Measurements from ENCODE around the gene ZNF76.

ZNF76 gene

GRCh38 chr6:35259194-35259947 is at the start of gene ZNF76:
ZNF76 (plus strand) TSS chr6:35259735; CDS start chr6:35281152, 21,417 bp downstream.
- H3K36me3 ChIP-seq (ENCODE audit: control insufficient read depth, insufficient read depth, low read length, severe bottlenecking), result no peaks in the 10 kb centered on the region
- peak within 1 kb of the TSS; percentile 93 for H3K9ac ChIP-seq (ENCODE audit: low read length)
- H3K4me3 ChIP-seq (ENCODE audit: low read length), result peak within 1 kb of the TSS; percentile 96
- no peaks in the 10 kb centered on the region for H3K27me3 ChIP-seq (replicated peaks; ENCODE audit: control insufficient read depth, insufficient read depth, low read length)
- peak; percentile 99 for DNase-seq (ENCODE audit: low read depth)
- no peaks in the 10 kb centered on the region for H3K9me3 ChIP-seq (ENCODE audit: control insufficient read depth, low read length)
- peaks cover 26% of the 10 kb centered on the region for H3K4me1 ChIP-seq (ENCODE audit: control insufficient read depth, insufficient read depth, low read length)

DNA sequence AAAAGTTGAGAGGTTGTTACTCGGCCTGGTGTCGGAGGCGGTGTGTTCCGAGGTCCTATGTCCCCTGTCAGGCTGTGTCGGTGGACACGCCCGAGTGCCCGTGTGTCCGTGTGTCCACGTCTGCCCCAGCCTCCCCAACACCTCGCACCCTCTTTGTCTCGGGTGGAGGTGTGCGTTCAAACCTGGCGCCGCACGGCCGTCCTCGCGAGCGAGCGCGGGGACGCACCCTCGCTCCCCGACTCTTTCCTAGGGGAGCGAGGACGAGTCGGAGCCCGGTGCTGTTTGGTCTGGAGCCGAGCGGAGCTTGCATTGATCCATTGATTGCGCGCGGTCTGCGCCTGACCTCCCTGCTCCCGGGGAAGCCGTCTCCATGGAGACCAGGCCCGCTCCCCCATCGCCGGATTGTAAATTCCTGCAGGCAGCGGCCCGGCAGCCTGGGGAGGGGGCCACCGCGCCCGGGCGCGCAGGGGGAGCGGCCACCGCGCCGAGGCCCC is 46.2 kb upstream of the ZNF76 start:
- peaks cover 32% of the 10 kb centered on the region for H3K4me1 ChIP-seq (ENCODE audit: control insufficient read depth, insufficient read depth, low read length)
- DNase-seq (ENCODE audit: low read depth), result no peak
- H3K36me3 ChIP-seq (ENCODE audit: control insufficient read depth, insufficient read depth, low read length, severe bottlenecking), result no peaks in the 10 kb centered on the region
- H3K9ac ChIP-seq (ENCODE audit: low read length), result peak overlapping the region; percentile 76
- H3K4me3 ChIP-seq (ENCODE audit: low read length), result peak overlapping the region; percentile 82
- no peaks in the 10 kb centered on the region for H3K9me3 ChIP-seq (ENCODE audit: control insufficient read depth, low read length)
- H3K27me3 ChIP-seq (replicated peaks; ENCODE audit: control insufficient read depth, insufficient read depth, low read length), result no peaks in the 10 kb centered on the region

DNA sequence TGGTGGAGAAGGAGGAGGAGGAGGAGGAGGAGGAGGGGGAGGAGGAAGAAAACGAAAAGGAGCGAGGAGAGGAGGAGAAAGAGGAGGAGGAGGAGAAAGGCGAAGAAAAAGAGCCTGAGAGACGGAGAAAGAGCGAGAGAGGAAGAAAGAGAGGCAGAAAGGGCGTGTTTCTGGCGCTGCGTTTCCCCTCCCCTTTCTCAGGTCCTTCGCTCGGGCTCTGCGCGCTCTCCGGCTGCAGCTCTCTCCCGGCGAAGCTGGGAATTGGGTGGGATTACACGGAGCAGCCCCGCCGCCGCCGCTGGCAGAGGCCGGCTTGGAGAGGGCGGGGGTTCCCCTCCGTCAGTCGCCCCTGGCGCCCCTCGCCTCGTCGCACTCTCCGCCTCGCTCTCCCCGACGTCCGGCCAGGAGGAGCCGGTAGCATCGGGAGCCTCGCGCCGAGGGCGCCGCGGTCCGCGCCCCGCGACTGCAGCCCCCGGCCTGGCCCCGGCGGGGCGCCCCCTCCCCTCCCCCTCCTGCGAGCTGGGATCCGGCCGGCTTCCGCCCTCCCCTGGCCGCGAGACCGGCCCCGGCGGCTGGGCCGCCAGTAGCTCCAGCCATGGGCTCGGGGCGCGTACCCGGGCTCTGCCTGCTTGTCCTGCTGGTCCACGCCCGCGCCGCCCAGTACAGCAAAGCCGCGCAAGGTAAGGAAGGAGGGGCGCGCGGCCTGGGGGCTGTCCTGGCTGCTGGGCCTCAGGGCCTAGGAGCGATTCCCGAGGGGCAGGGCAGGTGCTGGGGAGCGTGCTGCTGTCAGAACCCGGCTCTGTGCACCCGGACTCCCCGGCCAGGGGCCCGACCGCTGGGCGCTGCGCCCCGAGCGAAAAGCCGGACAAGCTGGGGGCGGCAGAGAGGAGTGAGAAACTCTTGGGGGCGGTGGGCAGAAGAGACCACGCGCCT is 45.4 kb upstream of the ZNF76 start, which contains the start of gene SCUBE3:
TSS of gene SCUBE3 (plus strand) at position 133 of the 933 bp plus-strand sequence. CDS start at position 596, 463 bp downstream.
- DNase-seq (ENCODE audit: low read depth), result peak; percentile 65
- Histone ChIP-seq H3K27me3 (replicated peaks; ENCODE audit: control insufficient read depth, insufficient read depth, low read length) (no peaks in the 10 kb centered on the region), H3K4me3 (ENCODE audit: low read length) (peak within 1 kb of the TSS; percentile 82), H3K9me3 (ENCODE audit: control insufficient read depth, low read length) (no peaks in the 10 kb centered on the region), H3K36me3 (ENCODE audit: control insufficient read depth, insufficient read depth, low read length, severe bottlenecking) (no peaks in the 10 kb centered on the region), H3K9ac (ENCODE audit: low read length) (peak within 1 kb of the TSS; percentile 76), H3K4me1 (ENCODE audit: control insufficient read depth, insufficient read depth, low read length) (peaks cover 36% of the 10 kb centered on the region)

DNA sequence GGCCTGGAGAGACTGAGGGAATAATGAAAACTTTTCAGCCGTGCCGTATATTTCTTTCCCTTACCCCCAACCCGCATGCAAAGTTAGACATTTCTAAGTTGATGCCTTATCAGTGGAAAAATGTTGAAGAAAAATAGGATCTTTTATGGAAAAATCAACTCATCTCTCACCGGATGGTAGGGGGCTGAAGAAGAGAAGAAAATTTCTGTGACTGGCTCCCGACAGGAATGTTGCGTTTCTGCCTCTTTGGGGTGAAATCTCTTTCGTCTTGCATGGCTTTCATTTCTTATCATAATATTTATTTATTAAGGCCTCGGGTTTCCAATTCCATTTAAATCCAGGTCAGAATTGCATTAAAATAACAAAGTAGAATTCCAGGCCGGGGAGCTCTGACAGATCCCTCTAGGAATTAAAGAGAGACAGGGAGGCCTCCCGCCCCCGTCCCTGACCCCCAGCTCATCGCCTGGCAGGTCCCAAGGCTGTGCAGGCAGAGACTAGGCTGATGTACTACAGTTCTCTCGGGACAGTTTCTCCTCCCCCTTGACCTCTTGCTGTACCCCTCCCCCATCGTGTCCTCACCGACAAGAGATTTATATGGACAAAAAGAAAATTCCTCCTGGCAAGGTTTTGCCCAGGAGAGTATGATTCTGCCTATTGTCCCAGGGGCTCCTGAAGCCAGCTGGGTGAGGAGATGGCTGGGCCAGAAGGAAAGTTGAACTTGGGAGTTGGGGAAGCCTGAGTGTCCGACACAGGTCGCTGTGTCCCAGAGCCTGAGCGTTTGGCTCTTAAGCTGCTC is 44.5 kb upstream of the ZNF76 start:
- Histone ChIP-seq H3K27me3 (replicated peaks; ENCODE audit: control insufficient read depth, insufficient read depth, low read length) (no peaks in the 10 kb centered on the region), H3K4me1 (ENCODE audit: control insufficient read depth, insufficient read depth, low read length) (peaks cover 36% of the 10 kb centered on the region), H3K9ac (ENCODE audit: low read length) (peak overlapping the region; percentile 76), H3K4me3 (ENCODE audit: low read length) (peak overlapping the region; percentile 82), H3K9me3 (ENCODE audit: control insufficient read depth, low read length) (no peaks in the 10 kb centered on the region), H3K36me3 (ENCODE audit: control insufficient read depth, insufficient read depth, low read length, severe bottlenecking) (no peaks in the 10 kb centered on the region)
- peak; percentile 14 for DNase-seq (ENCODE audit: low read depth)

DNA sequence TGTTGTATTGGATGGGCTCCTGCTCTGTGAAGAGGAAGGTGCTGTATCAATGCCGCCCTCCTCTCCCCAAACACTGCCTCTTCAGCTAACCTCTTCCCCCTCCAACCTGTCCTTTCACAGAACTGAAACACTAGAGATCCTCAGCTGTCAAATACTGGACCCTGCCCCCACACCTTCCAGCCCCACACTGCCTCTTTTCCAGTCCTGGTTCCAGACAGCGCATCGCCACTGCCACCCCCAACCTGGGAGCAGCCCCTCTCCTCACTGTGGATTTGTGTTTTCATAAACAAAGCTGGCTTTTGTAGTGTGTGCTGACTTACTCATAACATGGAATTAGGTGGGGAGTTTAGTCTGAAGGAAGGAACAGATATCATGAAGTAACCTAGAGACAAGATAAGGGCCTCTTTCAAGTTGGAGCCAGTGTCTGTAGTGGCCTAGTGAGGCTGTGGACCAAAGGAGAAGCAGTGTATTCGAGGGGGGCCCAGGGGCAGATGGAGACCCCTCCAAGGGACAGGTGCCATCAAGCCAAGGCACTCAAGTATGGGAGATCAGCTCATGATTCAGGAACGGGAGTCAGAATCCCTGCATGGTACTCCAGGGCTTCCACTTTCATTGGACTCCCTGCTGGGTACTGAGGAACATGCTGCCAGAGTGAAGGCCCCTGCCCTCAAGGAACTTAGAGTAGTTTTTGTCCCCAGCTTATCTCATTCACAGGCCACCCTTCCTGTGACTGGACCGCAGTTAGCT is 43.7 kb upstream of the ZNF76 start:
- H3K27me3 ChIP-seq (replicated peaks; ENCODE audit: control insufficient read depth, insufficient read depth, low read length), result no peaks in the 10 kb centered on the region
- H3K4me1 ChIP-seq (ENCODE audit: control insufficient read depth, insufficient read depth, low read length), result peaks cover 36% of the 10 kb centered on the region
- H3K9ac ChIP-seq (ENCODE audit: low read length), result no peak overlapping the region
- DNase-seq (ENCODE audit: low read depth), result no peak
- H3K36me3 ChIP-seq (ENCODE audit: control insufficient read depth, insufficient read depth, low read length, severe bottlenecking), result no peaks in the 10 kb centered on the region
- peak overlapping the region; percentile 82 for H3K4me3 ChIP-seq (ENCODE audit: low read length)
- no peaks in the 10 kb centered on the region for H3K9me3 ChIP-seq (ENCODE audit: control insufficient read depth, low read length)

GRCh38 chr6:35216412-35216732 is 43.2 kb upstream of the ZNF76 start:
- no peak for DNase-seq (ENCODE audit: low read depth)
- no peaks in the 10 kb centered on the region for H3K27me3 ChIP-seq (replicated peaks; ENCODE audit: control insufficient read depth, insufficient read depth, low read length)
- no peak overlapping the region for H3K9ac ChIP-seq (ENCODE audit: low read length)
- peak overlapping the region; percentile 82 for H3K4me3 ChIP-seq (ENCODE audit: low read length)
- no peaks in the 10 kb centered on the region for H3K9me3 ChIP-seq (ENCODE audit: control insufficient read depth, low read length)
- no peaks in the 10 kb centered on the region for H3K36me3 ChIP-seq (ENCODE audit: control insufficient read depth, insufficient read depth, low read length, severe bottlenecking)
- H3K4me1 ChIP-seq (ENCODE audit: control insufficient read depth, insufficient read depth, low read length), result peaks cover 36% of the 10 kb centered on the region

DNA sequence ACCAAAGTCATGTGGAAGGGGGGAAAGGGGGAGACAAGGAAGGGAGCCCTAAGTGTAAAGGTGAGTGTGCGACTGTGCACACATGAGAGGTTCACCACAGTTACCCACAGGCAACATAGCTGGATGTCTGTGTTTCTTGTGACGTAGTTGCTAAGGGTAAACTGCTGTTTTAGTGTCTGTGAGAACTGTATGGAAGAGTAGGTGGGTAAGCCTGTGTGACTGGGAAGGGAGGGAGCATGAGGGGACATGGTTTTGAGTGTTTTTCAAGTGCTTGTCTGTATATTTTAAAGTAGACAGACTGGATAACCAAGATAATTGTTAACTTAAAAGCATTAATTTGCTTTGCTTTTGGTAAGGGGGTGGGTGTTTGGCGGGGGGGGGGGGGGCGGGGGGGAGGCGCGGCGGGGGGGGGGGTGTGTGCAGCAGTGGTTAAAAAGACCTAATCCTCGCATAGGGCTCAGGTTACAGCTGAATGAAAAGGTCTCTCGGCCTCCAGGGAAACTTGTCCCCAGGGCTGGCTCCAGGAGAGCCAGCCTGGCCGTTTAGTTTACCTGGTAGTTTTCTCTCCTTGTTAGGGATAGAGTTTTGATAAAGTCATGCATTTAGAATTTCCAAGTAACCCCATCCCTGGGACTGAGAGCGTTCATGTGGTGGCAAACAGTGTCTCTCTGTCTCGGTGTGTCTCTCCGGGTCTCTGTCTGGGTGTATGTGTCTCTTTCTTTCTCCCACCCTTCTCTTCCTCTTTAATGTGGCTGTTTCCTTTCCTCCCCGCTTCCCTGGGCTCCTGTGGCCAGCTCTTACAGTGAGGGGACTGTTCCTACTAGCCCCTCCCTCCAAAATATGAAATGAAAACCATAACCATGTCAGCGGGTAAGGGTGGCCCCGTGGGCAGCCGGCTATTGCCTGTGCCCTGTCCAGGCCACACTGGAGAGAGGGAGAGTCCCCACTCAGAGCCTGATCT is 42.4 kb upstream of the ZNF76 start:
- Histone ChIP-seq H3K9me3 (ENCODE audit: control insufficient read depth, low read length) (no peaks in the 10 kb centered on the region), H3K9ac (ENCODE audit: low read length) (peak overlapping the region; percentile 44), H3K4me3 (ENCODE audit: low read length) (peak overlapping the region; percentile 54), H3K4me1 (ENCODE audit: control insufficient read depth, insufficient read depth, low read length) (peaks cover 36% of the 10 kb centered on the region), H3K36me3 (ENCODE audit: control insufficient read depth, insufficient read depth, low read length, severe bottlenecking) (no peaks in the 10 kb centered on the region), H3K27me3 (replicated peaks; ENCODE audit: control insufficient read depth, insufficient read depth, low read length) (no peaks in the 10 kb centered on the region)
- peak; percentile 22 for DNase-seq (ENCODE audit: low read depth)

- Histone ChIP-seq H3K9me3 (ENCODE audit: control insufficient read depth, low read length) (no peaks in the 10 kb centered on the region), H3K4me1 (ENCODE audit: control insufficient read depth, insufficient read depth, low read length) (peaks cover 36% of the 10 kb centered on the region), H3K9ac (ENCODE audit: low read length) (peak overlapping the region; percentile 44), H3K36me3 (ENCODE audit: control insufficient read depth, insufficient read depth, low read length, severe bottlenecking) (no peaks in the 10 kb centered on the region), H3K4me3 (ENCODE audit: low read length) (peak overlapping the region; percentile 54), H3K27me3 (replicated peaks; ENCODE audit: control insufficient read depth, insufficient read depth, low read length) (no peaks in the 10 kb centered on the region)
- DNase-seq (ENCODE audit: low read depth), result peak; percentile 40
These were observed 41.5 kb upstream of the ZNF76 start for GRCh38 chr6:35218021-35218420.

DNA sequence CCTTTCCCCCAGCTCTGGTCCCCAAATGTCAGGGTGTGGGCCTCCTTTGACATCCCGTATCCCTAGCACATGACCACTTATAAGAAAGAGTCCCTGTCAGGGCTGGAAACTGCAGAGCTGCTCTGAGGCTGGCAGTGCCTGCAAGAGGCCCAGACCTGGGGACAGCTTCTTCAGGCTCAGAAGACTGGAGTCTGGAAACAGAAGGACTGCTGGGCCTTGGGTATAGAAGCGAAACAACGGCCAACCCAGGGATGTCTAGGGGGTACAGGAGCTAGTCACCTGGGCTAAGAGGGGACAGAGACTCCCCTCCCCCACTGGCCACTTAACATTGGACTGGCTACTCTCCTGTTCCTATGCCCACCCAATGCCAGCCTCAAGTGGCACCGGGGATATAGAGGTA is 41.1 kb upstream of the ZNF76 start:
- no peak overlapping the region for H3K4me3 ChIP-seq (ENCODE audit: low read length)
- H3K9ac ChIP-seq (ENCODE audit: low read length), result no peak overlapping the region
- peak; percentile 9 for DNase-seq (ENCODE audit: low read depth)
- no peaks in the 10 kb centered on the region for H3K36me3 ChIP-seq (ENCODE audit: control insufficient read depth, insufficient read depth, low read length, severe bottlenecking)
- no peaks in the 10 kb centered on the region for H3K9me3 ChIP-seq (ENCODE audit: control insufficient read depth, low read length)
- peaks cover 32% of the 10 kb centered on the region for H3K4me1 ChIP-seq (ENCODE audit: control insufficient read depth, insufficient read depth, low read length)
- H3K27me3 ChIP-seq (replicated peaks; ENCODE audit: control insufficient read depth, insufficient read depth, low read length), result no peaks in the 10 kb centered on the region

Measured in adipocyte (in vitro differentiated cells).